HG03045 (cell line): Measurements from ENCODE around the gene PIM1.
"Not testable (repeated sequence)": the region's sequence is repeated elsewhere in the genome, so short reads cannot be mapped to it uniquely, and the experiment has no call there.

Experiments
- ATAC-seq: cut with Tn5 transposase; IDR thresholded peaks from one replicate; pipeline ENCODE4 v1.9.1; 2021; ENCODE audit warnings: mild to moderate bottlenecking, moderate library complexity; ENCODE audit not compliant: unreplicated experiment

PIM1 gene

DNA sequence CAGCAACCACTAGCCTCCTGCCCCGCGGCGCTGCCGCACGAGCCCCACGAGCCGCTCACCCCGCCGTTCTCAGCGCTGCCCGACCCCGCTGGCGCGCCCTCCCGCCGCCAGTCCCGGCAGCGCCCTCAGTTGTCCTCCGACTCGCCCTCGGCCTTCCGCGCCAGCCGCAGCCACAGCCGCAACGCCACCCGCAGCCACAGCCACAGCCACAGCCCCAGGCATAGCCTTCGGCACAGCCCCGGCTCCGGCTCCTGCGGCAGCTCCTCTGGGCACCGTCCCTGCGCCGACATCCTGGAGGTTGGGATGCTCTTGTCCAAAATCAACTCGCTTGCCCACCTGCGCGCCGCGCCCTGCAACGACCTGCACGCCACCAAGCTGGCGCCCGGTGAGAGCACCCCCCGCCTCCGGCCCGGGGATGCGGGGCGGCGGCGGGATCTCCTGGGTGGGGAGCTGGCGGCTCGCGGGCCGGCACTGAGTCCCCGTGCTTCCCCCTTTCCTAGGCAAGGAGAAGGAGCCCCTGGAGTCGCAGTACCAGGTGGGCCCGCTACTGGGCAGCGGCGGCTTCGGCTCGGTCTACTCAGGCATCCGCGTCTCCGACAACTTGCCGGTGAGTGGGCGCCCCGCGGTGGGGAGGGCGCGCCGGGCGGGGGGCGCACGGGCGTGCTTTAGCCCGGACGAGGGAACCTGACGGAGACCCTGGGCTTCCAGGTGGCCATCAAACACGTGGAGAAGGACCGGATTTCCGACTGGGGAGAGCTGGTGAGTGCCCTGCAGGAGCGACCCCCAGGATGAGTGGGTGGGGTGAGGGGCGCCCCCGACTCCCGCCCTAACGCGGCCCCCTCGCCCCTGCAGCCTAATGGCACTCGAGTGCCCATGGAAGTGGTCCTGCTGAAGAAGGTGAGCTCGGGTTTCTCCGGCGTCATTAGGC, 585 bp downstream of the PIM1 start:
- peak; percentile 26 for ATAC-seq

DNA sequence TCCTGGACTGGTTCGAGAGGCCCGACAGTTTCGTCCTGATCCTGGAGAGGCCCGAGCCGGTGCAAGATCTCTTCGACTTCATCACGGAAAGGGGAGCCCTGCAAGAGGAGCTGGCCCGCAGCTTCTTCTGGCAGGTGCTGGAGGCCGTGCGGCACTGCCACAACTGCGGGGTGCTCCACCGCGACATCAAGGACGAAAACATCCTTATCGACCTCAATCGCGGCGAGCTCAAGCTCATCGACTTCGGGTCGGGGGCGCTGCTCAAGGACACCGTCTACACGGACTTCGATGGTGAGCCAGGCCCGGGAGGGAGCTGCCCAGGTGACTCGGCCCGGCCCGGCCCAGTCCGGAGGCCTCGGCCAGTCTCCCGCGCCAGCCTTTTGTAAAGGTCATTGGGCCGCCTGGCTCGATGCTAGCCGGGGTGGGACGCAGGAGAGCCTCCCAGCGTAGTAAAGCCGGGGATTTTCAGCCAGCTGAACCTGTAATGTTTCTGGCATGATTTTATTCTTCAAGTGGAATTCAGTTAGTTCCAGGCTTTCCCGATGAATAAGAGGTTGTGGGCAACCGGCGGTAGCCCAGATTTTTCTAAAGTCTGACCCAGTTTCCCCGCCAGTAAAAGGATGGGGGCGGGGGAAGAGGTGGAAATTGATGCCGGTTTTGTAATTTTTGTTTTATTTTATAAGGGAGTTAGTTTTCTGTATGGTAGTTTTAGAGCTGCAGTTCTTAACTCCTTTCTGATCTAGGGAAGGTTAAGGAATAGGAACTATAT, 1.4 kb downstream of the PIM1 start:
- ATAC-seq, result no peak

DNA sequence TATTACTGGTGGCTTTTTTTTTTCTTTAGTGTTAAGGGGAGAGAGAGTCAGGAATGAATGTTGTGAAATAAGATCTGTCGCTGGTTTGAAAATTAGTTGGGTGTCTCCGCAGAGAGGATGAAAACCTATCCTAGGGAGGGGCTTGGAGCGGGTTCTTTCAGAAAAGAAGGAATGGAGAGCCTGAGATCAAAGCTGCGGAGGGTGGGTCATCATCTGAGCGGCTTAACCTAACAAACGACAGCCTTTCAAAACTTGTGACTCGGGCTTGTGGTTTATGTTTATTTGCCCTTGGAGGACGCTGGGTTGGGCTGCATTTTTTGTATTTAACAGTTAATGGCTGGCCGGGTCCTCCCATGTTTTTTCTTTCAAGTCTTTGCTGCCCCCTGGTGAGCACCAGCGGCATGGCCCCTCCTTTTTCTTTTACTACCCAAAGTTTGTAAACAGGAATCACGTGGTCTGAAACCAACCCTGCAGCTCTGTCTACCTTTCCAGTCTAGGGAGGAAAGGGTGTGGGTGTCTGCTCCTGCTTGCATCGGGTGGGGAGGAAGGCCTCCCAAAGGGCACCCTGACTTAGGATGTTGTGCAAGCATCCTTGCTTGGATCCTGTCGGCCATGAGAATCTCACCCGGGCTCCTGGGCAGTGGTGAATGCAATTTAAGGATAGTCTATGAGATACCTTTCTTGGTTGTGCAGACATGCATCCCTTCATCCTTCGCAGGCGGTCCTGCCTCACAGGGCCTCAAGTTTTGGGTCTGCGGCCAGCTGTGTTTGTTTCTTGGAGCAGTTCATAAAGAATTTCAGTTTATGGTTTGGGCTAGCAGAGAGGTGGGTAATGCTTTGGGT, 2.2 kb downstream of the PIM1 start:
- peak; percentile 24 for ATAC-seq

DNA sequence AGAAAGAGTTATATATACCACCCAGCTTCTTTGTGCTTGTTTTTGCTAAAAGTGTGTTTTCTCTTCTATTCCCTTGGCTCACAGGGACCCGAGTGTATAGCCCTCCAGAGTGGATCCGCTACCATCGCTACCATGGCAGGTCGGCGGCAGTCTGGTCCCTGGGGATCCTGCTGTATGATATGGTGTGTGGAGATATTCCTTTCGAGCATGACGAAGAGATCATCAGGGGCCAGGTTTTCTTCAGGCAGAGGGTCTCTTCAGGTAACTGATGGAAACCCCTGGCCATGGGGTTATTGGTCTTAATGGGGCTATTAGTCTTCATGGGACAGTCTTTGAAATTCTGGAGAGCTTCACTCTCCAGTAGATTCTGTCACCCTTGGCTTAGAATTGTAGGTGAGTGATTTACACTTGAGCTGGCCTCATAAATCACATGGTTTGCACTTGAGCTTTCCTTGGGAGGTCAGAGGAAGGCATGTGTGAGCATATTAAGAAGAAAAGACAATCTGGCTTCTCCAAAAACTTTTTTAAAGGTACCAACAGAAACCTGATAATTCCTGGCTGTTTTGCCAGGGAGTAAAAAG, 3.0 kb downstream of the PIM1 start:
- ATAC-seq, result no peak

DNA sequence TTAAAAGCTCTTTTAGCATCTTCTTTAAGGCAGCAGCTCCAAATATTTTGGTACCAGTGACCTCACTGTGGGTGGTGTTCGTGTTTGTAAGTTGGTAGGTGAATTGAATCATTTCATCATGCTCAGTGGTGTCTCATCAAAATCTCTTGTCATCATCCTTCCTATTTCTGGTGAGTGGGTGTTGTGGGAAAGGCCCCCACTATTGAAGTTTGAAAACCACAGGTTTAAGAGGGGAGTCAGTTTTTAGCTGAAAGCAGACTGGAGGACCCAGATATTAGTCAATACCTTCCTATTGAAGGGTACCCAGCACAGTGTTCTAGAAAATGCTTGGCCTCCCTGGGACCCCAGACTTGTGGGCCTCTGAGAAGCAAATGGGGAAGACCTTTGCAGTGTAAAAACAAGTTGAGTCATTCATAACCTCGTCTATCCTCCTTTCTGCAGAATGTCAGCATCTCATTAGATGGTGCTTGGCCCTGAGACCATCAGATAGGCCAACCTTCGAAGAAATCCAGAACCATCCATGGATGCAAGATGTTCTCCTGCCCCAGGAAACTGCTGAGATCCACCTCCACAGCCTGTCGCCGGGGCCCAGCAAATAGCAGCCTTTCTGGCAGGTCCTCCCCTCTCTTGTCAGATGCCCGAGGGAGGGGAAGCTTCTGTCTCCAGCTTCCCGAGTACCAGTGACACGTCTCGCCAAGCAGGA, 3.7 kb downstream of the PIM1 start:
- ATAC-seq, result no peak

DNA sequence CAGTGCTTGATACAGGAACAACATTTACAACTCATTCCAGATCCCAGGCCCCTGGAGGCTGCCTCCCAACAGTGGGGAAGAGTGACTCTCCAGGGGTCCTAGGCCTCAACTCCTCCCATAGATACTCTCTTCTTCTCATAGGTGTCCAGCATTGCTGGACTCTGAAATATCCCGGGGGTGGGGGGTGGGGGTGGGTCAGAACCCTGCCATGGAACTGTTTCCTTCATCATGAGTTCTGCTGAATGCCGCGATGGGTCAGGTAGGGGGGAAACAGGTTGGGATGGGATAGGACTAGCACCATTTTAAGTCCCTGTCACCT, 4.2 kb downstream of the PIM1 start:
- ATAC-seq, result no peak

DNA sequence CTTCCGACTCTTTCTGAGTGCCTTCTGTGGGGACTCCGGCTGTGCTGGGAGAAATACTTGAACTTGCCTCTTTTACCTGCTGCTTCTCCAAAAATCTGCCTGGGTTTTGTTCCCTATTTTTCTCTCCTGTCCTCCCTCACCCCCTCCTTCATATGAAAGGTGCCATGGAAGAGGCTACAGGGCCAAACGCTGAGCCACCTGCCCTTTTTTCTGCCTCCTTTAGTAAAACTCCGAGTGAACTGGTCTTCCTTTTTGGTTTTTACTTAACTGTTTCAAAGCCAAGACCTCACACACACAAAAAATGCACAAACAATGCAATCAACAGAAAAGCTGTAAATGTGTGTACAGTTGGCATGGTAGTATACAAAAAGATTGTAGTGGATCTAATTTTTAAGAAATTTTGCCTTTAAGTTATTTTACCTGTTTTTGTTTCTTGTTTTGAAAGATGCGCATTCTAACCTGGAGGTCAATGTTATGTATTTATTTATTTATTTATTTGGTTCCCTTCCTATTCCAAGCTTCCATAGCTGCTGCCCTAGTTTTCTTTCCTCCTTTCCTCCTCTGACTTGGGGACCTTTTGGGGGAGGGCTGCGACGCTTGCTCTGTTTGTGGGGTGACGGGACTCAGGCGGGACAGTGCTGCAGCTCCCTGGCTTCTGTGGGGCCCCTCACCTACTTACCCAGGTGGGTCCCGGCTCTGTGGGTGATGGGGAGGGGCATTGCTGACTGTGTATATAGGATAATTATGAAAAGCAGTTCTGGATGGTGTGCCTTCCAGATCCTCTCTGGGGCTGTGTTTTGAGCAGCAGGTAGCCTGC, 4.8 kb downstream of the PIM1 start:
- no peak for ATAC-seq

DNA sequence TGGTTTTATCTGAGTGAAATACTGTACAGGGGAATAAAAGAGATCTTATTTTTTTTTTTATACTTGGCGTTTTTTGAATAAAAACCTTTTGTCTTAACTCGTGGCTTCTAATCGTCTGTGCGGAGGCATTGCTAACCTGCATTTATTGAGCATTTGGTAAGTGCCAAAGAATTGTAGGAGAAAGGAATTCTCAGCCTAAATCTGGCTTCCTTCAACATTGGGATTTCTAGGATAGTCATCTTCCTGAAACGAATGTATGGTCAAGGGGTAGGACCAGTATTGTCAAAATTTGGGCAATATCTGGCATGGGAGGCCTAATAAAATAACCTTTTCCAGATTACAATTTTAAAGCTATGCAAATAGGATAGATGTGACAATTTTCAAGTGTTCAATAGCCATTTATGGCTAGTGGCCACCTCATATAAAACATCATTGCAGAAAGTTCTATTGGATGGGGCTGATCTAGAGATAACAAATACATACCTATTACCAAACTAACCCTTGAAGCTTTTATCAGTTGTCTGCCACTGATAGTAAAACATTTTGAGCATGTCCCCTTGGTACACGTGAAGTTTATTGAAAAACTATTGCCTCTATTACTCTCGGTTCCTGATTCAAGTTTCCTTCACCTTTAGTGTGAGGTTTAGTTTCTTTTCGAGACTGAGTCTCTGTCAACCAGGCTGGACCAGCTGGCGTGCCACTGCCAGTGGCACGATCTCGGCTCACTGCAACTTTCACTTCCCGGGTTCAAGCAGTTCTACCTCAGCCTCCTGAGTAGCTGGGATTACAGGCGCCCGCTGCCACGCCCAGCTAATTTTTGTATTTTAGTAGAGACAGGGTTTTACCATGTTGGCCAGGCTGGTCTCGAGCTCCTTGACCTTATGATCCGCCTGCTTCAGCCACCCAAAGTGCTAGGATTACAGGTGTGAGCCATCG, 5.6 kb downstream of the PIM1 start:
- ATAC-seq, result no peak

DNA sequence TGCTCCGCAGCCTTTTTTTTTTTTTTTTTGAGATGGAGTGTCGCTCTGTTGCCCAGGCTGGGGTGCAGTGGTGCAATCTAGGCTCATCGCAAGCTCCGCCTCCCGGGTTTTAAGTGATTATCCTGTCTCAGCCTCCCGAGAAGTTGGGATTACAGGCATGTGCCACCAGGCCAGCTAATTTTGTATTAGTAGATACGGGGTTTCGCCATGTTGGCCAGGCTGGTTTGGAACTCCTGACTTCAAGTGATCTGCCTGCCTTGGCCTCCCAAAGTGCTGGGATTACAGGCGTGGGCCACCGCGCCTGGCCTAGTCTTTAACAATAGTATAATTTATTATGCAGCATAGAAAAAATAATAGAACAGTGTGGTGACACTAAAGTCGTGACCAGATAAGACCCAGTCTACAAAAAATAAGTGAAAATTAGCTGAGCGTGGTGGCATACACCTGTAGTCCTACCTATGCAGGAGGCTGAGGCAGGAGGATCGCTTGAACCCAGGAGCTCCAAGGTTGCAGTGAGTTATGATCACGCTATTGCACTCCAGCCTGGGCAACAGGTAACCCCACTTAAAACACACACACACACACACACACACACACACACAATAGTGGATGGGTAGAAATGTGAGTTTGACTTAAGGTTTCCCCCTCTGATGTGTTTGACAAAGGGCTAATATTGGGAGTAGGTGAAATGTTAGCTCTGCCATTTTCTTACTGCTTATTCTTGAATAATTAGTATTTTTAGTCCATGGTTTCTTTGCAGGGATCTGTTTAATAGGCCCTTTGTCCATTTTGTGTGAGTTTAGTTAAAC, 6.5 kb downstream of the PIM1 start:
- ATAC-seq, result no peak

DNA sequence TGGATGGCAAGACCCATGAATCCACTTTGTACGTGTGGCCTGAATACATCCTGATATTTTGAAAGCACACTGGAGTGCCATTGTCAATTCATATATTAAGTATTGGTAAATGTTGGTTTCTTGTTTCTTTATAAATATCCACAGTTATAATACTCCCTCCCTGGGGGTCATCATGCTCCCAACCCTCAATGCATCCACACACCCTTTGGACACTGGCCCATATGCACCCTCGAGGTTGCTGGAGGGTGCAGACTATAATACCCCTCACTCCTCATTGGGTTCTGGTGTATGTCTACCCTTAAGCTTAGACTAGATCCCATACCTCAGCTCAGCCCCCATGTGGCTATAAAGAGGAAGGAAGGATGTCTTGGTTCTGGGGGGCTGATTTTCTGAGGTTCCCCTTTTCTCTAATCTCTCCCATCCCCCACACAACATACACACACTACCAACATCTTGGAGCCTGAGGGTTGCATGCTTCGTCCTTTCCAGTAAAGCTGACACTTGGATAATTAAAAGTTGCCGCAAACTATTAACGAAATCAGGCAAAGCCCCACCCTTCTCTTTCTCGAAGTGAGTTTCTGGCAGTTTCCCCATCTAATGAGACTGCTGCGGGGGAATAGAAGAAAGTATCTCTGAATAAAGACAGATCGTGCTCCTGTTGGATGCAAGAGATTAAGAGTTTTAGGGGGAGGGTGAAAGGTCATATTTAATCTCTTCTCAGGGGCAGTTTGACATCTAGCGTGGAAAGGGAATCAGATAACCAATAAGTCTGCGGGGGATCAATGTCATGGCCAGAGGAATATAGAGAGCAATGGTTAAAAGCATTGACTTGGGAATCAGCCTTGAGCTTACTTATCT, 7.4 kb downstream of the PIM1 start:
- ATAC-seq, result no peak

DNA sequence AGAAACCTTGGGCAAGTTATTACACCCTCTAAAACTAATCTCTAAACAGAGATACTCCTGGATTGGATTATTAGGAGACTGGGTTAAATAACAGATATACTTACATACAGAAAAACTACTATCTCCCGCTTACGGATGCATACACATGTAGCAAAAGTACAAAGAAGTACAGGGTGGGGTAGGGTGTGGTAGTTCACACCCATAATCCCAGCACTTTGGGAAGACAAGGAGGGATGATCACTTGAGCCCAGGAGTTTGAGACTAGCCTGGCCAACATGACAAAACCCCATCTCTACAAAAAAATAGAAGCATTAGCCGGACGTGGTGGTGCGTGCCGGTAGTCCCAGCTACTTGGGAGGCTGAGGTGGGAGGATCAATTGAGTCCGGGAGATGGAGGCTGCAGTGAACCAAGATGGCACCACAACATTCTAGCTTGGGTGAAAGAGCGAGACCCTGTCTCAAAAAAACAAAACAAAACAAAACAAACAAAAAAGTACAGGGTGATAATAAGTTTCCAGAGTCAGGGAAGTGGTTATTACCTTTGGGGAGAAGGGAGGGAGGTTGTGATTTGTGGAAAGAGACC, 8.1 kb downstream of the PIM1 start:
- no peak for ATAC-seq

DNA sequence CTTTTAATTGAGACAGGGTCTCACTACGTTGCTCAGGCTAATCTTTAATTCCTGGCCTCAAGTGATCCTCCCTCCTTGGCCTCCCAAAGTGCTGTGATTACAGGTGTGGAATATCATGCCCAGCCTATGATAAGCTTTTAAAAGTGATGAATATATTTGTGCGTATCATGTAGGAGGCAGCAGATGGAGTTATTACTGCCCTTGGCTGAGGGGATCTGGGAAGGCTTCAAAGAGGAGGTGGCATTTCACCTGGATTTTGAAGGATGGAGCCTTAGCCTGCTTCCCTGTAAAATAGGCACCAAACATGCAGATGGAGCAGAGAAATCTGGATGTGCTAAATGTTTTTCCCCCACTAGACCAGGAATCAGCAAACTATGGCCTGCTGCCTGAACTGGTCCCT, 10.1 kb downstream of the PIM1 start:
- ATAC-seq, result no peak

DNA sequence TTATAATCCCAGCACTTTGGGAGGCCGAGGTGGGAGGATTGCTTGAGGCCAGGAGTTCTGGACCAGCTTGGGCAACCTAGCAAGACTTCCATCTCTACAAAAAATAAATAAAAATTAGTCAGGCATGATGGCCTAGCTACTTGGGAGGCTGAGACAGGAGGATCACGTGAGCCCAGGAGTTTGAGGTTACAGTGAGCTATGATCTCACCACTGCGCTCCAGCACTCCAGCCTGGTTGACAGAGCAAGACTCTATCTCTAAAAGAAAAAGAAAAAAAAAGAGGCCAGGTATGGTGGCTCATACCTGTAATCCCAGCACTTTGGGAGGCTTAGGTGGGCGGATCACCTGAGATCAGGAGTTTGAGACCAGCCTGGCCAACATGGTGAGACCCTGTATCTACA, 10.7 kb downstream of the PIM1 start:
- not testable (repeated sequence) for ATAC-seq

DNA sequence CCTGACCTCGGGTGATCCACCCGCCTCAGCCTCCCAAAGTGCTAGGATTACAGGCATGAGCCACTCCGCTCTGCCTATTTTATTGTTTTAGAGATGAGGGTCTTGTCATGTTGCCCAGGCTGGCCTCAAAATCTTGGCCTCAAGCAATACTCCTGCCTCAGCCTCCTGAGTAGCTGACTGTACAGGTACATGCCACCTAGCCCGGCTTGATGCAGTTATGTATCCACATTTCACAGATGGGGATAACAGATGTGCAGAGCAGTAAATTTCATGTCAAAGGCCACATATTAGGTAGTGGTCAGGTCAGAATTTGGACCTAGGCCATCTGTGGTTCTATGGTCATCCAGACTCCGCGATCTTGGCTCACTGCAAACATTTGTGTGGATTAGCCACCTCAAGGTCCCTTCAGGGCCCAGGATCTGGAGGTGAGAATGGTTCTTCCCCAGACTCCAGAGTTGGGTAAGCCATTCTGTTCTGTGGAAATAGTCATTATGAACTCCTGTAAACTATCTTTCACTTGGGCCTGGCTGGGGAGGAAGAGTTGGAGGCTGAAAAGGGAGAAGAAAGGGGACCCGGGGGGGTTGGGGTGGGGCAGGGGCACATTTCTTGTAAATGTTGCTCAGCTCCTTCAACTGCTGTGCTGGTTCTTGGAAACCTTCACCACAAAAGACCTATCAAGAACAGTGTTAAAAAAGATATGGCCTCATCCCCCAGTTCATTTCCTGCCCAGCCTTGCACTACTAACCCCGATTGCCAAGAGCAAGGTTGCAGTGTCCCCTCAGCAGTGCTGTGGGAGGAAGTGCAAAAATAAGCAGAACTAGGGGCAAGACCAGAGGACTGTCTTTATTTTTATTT, 13.0 kb downstream of the PIM1 start:
- no peak for ATAC-seq

DNA sequence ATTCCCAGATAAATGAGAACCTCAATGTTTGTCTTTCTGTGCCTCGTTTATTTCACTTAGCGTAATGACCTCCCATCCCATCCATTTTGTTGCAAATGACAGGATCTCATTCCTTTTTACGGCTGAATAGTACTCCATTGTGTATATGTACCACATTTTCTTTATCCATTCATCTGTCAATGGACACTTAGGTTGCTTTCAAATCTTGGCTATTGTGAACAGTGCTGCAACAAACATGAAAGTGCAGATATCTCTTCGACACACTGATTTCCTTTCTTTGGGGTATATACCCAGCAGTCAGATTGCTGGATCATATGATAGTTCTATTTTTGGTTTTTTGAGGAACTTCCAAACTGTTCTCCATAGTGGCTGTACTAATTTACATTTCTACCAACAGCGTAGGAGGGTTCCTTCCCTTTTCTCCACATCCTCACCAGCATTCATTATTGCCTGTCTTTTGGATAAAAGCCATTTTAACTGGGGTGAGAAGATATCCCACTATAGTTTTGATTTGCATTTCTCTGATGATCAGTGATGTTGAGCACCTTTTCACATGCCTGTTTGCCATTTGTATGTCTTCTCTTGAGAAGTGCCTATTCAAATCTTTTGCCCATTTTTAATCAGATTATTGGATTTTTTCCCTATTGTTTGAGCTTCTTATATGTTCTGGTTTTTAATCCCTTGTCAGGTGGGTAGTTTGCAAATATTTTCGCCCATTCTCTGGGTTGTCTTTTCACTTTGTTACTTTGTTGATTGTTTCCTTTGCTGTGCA, 16.2 kb downstream of the PIM1 start:
- not testable (repeated sequence) for ATAC-seq
